HG03280 (cell line): ENCODE data around the gene DNAH17.

Experiments
- ATAC-seq: cut with Tn5 transposase; IDR thresholded peaks from one replicate; pipeline ENCODE4 v1.9.1; 2021; ENCODE audit warnings: mild to moderate bottlenecking, moderate library complexity; ENCODE audit not compliant: unreplicated experiment

DNAH17 gene

DNA sequence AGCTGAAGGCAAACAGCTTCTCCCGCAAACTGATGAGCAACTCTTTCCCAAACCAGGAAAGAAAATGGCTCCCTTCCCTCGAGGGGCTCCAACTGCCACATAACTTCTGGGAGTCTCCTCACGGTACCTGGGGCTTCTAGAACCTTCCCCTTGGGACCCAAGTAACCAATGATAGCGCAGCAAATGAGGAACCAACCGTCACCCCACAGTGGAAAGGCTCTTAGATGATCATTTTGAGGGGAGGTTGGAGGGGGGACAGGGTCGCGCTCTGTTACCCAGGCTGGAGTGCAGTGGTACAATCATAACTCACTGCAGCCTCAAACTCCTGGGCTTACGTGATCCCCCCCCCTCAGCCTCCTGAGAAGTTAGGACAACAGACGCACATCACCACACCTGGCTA, at the start of gene DNAH17:
Gene DNAH17 (minus strand): TSS at position 101 of the 400 bp plus-strand sequence. CDS start 2,339 bp downstream, outside the sequence.
- no peak for ATAC-seq

DNA sequence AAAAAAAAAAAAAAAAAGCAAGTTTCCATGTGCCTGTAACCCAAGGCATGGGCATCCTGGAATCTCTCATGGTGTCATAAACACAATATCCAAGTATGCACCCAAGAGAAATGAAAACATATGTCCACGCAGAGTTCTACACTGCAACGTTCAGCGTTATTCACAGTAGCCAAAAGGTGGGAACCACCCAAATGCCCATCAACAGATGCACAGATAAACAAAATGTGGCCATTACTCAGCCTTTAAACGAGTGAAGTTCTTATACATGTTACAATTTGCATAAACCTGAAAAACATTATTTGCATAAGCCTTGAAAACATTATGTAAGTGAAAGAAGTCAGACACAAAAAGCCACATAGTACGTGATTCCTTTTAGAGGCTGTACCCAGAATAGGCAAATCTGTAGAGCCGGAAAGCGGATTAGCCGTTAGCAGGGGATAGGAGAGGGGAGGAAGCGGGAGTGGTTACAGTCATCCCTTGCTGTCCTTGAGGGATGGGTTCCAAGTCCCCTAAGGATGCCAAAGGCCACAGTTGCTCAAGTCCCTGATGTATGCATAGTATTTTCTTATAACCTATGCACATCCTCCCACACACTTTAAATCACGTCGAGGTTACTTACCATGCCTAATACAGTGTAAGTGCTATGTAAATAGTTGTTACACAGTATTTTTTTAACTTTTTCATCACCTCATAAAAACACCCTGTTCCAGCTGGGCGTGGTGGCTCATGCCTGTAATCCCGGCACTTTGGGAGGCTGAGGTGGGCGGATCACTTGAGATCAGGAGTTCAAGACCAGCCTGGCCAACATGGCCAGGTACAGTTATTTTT, 47.3 kb upstream of the DNAH17 start:
- no peak for ATAC-seq

GRCh38 chr17:78623541-78623940, 46.3 kb upstream of the DNAH17 start:
- no peak for ATAC-seq

GRCh38 chr17:78622491-78623265, 45.5 kb upstream of the DNAH17 start:
- ATAC-seq = no peak

GRCh38 chr17:78621720-78622490, 44.7 kb upstream of the DNAH17 start:
- ATAC-seq = no peak

DNA sequence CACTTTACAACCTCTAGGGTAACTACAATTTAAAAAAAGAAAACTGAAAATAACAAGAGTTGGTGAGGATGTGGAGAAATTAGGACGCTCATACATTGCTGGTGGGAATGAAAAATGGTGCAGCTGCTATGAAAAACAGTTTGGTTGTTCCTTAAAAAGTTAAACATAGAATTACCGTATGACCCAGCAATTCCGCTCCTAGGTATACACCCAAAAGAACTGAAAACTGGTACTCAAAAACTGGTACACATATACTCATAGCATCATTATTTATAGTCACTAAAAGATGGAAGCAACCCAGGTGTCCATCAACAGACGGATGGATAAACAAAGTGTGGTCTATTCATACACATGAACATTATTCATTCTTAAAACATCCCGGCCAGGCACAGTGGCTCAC, 42.9 kb upstream of the DNAH17 start:
- ATAC-seq = no peak

DNA sequence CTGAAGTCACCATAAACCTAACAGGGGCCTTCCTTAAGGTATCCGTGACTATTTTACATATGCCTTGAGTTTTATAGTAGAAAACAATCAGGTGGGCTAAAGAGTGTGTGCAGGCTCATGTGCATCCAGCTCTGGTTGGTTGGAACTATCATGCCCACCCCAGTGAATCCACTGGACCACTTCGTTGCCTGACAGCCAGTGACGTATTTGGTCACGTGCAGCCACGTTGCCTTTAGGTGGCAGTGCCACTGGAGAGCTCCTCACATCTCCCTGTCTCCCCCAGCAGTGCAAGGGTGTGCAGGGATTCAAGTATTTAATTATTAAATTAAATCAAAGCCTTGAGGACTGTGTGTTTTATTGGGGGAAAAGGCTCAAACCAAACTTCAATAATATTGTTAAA, 42.1 kb upstream of the DNAH17 start:
- no peak for ATAC-seq

DNA sequence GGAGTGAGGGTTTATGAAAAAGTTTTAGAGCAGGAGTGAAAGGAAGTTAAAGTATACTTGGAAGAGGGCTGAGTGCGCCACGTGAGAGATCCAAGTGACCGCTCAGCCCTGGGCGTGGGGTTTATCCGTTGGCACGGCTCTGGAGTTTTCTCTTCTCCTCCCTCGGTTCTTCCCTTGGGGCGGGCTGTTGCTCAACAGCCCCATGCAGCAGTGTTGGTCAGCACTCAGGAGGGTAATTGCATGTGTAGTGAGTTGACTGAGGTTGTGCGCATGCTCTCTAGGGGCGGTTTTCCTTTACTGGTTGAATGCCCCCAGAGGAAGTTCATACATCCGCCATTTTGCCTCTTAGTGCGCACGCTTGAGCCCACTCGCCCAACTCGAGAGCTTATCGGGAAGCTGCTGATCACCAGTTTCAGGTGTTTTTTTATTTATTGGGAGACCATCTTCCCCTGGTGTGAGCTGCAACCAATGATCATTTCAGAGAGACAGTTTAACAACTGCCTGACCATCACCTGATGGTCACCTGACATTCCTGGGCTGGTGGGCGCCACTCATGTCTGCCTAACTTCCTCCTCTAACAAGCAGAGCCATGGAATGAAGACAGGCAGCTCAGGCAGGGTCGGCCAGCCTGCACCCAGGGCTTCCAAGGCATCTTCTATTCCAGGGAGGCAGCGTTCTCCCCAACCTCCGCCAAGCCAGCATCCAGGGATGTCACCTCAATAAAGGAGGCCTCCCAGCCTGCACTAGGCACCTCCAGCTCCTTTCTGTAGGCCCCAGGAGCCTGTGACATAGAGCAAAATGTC, 41.3 kb upstream of the DNAH17 start:
- no peak for ATAC-seq

DNA sequence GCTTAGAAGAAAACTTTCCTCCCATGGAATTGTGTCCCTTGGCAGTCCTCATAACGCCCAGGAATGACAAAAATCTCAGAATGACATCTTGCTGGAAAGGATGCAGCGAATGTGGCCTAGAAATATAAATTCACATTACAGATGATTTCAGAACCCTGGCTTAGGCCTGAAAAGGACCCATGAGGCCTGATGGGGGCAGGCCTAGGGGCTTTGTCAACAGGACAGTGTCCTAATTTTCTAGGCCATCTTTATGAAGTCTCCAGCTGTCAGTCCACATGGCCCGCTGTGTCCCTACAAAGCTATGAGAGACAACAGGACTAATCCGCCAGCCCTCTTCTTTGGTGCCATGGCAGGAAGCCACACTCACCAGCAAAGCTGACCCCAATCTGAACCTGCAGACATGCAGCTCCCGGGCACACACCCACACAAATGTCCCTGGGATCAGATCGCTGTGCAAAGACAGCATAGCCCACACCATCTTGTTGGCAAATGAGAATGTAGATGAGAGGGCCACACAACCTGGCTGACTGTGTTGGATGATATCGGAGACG, 40.4 kb upstream of the DNAH17 start:
- ATAC-seq = no peak

DNA sequence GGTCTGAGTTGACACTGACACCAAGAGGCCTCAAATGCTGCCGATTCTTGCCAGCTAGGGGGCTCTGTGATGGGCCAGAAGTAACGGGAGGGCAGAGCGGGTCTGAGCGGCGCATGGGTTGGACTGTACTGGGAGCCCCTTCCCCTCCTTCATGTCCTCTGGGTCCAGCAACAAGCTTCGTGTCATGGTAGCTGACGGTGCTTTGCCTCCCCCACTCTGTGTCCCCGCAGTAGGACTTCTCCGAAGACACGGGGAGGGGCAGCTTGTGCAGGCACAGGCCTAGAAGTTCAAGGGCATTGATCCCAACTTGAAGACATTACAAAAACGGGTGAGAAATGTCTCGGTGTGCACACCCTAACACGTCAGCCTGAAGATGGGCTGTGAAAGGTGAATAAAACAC, 39.8 kb upstream of the DNAH17 start:
- no peak for ATAC-seq

DNA sequence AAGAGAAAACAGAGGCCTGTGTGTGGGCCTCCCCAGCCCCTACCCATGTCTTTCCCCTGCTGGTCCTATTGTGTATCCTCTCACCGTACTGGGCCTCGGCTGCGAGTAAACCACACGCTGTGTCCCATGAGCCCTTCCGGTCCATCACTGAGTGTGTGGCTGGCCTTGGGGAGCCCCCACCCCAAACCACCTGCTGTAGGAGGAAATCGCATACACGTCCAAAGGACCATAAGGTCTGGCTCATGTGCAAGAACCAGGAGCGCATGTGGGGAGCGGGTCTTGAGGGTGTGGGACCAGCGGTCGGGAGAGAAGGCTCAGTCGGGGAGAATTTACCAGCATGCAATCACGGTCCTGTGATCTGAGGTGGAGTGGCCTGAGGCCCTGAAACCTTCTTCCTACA, 38.4 kb upstream of the DNAH17 start:
- no peak for ATAC-seq

DNA sequence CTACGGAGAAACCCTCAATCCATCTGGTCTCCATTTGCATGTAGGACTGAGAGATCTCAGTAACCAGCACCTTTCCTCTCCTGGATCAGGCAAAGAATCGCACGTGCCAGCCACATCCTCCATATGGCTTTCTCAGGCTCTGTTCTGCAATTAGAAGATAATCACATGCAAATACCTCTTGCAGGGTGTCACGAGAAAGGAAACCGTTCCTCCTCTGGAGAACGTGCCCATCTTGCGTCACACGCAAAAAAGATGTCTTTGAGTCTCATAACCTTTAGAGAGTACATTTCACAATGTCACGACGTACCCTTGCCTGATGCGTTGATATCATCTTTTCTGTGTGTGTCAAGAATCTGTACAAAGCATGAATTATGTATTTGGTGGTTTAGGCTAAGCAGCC, 36.2 kb upstream of the DNAH17 start:
- no peak for ATAC-seq

- no peak for ATAC-seq
Observed at GRCh38 chr17:78611607-78612006, 34.4 kb upstream of the DNAH17 start.

- ATAC-seq = no peak
Observed at GRCh38 chr17:78610951-78611511, 33.8 kb upstream of the DNAH17 start.

- no peak for ATAC-seq
Observed at GRCh38 chr17:78609191-78609641, 32.0 kb upstream of the DNAH17 start.

- ATAC-seq = no peak
Observed at GRCh38 chr17:78608804-78609186, 31.6 kb upstream of the DNAH17 start.

- ATAC-seq = no peak
Observed at GRCh38 chr17:78608122-78608803, 31.1 kb upstream of the DNAH17 start.

GRCh38 chr17:78607038-78607437, 29.8 kb upstream of the DNAH17 start:
- no peak for ATAC-seq

- no peak for ATAC-seq
Observed at GRCh38 chr17:78605886-78606285, 28.7 kb upstream of the DNAH17 start.
